ENCODE data around the gene LYPD4.

LYPD4 gene

DNA sequence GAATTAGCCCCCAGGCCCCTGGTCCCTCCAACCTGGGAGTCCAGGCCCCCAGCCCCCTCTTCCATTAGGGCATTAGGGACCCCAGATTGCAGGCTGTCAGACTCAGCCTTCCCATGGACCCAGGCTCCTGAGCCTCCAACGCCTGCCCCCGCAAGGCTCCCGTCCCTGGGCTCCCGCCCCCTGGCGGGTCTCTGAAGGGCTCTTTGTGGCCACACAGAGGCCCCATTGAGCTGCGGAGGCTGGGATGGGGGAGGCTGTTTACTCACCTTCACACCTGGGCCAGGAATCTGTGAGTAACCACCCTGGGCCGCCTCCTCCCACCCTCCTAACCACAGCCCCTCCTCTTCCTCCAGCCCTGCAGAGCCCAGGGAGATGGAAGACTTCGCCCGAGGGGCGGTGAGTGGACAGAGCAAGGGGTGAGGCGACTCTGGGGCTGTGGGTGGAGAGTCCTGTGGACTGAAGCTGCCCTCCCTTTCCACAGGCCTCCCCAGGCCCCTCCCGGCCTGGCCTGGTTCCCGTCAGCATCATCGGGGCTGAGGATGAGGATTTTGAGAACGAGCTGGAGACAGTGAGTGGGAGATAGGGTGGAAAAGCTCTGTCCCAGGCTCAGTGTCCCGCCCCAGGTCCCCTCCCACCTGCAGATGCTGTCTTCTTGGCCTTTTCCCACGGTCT, 43.4 kb upstream of the LYPD4 start:
- peak; percentile 20 for DNase-seq (ENCODE audit: low read depth)
- TF ChIP-seq, protein P1, sequence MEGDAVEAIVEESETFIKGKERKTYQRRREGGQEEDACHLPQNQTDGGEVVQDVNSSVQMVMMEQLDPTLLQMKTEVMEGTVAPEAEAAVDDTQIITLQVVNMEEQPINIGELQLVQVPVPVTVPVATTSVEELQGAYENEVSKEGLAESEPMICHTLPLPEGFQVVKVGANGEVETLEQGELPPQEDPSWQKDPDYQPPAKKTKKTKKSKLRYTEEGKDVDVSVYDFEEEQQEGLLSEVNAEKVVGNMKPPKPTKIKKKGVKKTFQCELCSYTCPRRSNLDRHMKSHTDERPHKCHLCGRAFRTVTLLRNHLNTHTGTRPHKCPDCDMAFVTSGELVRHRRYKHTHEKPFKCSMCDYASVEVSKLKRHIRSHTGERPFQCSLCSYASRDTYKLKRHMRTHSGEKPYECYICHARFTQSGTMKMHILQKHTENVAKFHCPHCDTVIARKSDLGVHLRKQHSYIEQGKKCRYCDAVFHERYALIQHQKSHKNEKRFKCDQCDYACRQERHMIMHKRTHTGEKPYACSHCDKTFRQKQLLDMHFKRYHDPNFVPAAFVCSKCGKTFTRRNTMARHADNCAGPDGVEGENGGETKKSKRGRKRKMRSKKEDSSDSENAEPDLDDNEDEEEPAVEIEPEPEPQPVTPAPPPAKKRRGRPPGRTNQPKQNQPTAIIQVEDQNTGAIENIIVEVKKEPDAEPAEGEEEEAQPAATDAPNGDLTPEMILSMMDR (conservative IDR thresholded peaks at IDR 0.05; ENCODE audit: control insufficient read depth, insufficient read depth, low read depth, low read length): no peak
- no peak overlapping the region for H3K4me3 ChIP-seq (ENCODE audit: control insufficient read depth, low read depth, low read length)

GRCh38 chr19:41886761-41887710, 42.6 kb upstream of the LYPD4 start:
- H3K4me3 ChIP-seq (ENCODE audit: control insufficient read depth, low read depth, low read length): no peak overlapping the region
- TF ChIP-seq, protein P1 (conservative IDR thresholded peaks at IDR 0.05; ENCODE audit: control insufficient read depth, insufficient read depth, low read depth, low read length): no peak
- no peak for DNase-seq (ENCODE audit: low read depth)

- TF ChIP-seq, protein P1 (conservative IDR thresholded peaks at IDR 0.05; ENCODE audit: control insufficient read depth, insufficient read depth, low read depth, low read length): no peak
- peak; percentile 94 for DNase-seq (ENCODE audit: low read depth)
- H3K4me3 ChIP-seq (ENCODE audit: control insufficient read depth, low read depth, low read length): peak overlapping the region; percentile 93
Measured at GRCh38 chr19:41883821-41884733, 39.6 kb upstream of the LYPD4 start.

- DNase-seq (ENCODE audit: low read depth): no peak
- H3K4me3 ChIP-seq (ENCODE audit: control insufficient read depth, low read depth, low read length): peak overlapping the region; percentile 93
- TF ChIP-seq, protein P1 (conservative IDR thresholded peaks at IDR 0.05; ENCODE audit: control insufficient read depth, insufficient read depth, low read depth, low read length): no peak
Measured at GRCh38 chr19:41883463-41883820, 39.0 kb upstream of the LYPD4 start.

GRCh38 chr19:41882568-41883462, 38.3 kb upstream of the LYPD4 start, which contains the start of gene ARHGEF1:
TSS of gene ARHGEF1 (plus strand) at chr19:41883184. CDS start at chr19:41888083, 4,899 bp downstream.
- peak within 1 kb of the TSS; percentile 93 for H3K4me3 ChIP-seq (ENCODE audit: control insufficient read depth, low read depth, low read length)
- no peak for DNase-seq (ENCODE audit: low read depth)
- TF ChIP-seq, protein P1 (conservative IDR thresholded peaks at IDR 0.05; ENCODE audit: control insufficient read depth, insufficient read depth, low read depth, low read length): no peak

All from fibroblast of mammary gland (primary cell).